ENCODE measurements around the gene FAF1.

The FAF1 gene

DNA sequence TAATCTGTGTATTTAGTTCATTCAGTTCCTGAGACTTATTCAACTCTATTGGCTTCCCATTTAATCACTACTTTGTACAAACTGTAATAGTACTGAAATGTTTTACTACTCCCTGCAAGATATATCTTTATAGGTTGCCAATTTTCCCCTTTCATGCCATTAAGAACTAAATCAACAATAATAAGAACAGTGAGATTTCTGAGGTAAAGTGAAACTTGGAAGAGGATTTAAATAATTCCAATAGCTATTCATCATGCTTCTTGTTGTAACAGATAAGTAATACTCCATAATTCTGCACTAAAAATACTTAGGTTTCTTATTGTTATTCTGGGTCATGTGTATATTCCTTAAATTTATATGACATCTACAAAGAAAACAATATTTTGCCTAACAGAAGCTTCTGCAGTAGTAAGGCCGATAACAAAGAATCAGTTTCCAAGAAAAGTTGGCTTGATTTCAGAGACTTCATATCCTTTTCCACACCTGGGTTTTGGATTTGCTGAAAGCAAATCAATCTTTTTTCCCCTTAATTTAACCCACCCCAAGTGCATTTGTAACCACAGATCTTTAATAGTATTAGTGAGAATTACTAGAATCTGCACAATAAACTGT, 258.3 kb downstream of the FAF1 start:
- DNase-seq (ENCODE audit: low read depth): no peak

- DNase-seq (ENCODE audit: low read depth): no peak
Measured at GRCh38 chr1:50700621-50701020, 259.4 kb downstream of the FAF1 start.

GRCh38 chr1:50700214-50700613, 259.9 kb downstream of the FAF1 start:
- DNase-seq (ENCODE audit: low read depth): no peak

- no peak for DNase-seq (ENCODE audit: low read depth)
Measured at GRCh38 chr1:50699795-50700194, 260.3 kb downstream of the FAF1 start.

GRCh38 chr1:50697440-50698421, 262.3 kb downstream of the FAF1 start:
- DNase-seq (ENCODE audit: low read depth): no peak

- DNase-seq (ENCODE audit: low read depth): no peak
Measured at GRCh38 chr1:50693829-50694228, 266.2 kb downstream of the FAF1 start.

- no peak for DNase-seq (ENCODE audit: low read depth)
Measured at GRCh38 chr1:50684185-50684584, 275.9 kb downstream of the FAF1 start.

- no peak for DNase-seq (ENCODE audit: low read depth)
Measured at GRCh38 chr1:50681931-50682330, 278.1 kb downstream of the FAF1 start.

DNA sequence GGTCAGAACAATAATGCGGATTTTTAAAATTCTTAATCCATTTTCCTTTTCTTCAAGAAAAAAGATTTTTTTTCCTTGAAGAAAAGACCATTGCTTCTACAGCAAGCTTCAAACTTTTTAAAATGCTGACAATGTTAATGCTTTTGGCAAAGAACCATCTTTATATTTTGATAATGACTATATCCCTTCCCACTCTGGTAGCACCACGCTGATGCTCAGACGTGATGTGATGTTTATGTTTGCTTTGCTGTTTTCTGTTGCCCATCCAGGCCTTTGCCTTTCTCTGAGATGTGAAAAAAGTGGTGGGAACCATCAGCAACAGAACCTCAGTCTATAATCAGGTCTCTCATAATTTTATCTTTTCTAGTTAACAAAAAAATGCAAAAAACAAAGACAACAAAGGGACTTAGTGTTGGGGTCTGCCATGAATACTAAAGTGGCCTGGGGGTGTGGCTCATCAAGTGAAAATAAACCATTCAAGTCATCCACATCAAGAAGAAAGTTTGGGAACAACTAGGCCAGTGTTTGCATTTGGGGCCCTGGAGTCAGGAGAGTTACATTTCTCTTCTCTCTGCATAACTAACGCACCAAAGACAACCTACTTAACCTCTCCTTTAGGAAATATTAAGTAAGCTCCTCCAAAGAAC, 292.2 kb downstream of the FAF1 start:
- no peak for DNase-seq (ENCODE audit: low read depth)

DNA sequence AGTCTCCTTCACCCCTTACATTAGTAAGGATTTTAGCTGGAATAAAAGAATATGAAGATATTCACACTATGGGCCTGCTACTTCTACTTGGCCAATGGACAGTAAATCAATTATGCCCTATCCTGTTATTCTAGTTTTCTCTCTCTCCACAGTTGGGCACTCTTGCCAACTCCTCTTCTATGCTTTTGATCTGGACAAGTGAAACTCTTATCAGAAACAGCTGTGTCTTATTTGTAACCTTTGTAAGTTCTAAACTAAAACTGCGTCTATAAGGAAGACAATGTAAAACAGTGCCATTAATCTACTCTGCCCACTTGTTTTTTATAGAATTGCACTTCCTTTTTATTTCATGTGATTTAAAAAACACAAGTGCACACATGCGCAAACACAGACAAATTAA, 292.8 kb downstream of the FAF1 start:
- DNase-seq (ENCODE audit: low read depth): no peak

- DNase-seq (ENCODE audit: low read depth): no peak
Measured at GRCh38 chr1:50666849-50667248, 293.2 kb downstream of the FAF1 start.

GRCh38 chr1:50665413-50665812, 294.7 kb downstream of the FAF1 start:
- DNase-seq (ENCODE audit: low read depth): no peak

- no peak for DNase-seq (ENCODE audit: low read depth)
Measured at GRCh38 chr1:50661626-50662025, 298.4 kb downstream of the FAF1 start.

DNA sequence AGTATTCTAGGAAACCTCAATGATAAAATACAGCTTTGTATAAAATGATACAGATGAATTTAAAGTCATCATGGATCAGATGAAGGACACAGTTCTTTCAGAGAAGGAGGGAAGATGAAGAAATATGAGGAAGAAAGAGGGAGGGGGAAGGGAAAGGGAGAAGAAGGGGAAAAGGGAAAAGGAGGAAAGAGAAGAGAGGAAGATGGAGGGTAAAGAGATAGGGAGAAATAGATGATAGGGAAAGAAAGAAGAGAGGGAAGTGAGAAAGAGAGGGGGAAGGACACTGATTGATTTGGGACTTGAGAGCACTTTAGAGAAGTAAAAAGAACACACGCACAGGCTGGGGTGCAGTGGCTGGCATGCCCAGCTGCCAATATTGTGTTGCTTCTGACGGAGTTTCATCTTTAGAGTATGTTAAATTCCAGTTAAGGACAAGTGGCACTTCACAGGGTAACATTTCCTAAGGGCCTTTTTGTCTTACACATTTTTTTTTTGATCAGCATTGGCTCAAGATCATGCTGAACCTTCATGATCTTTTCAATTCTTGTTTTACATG, 300.9 kb downstream of the FAF1 start:
- no peak for DNase-seq (ENCODE audit: low read depth)

DNA sequence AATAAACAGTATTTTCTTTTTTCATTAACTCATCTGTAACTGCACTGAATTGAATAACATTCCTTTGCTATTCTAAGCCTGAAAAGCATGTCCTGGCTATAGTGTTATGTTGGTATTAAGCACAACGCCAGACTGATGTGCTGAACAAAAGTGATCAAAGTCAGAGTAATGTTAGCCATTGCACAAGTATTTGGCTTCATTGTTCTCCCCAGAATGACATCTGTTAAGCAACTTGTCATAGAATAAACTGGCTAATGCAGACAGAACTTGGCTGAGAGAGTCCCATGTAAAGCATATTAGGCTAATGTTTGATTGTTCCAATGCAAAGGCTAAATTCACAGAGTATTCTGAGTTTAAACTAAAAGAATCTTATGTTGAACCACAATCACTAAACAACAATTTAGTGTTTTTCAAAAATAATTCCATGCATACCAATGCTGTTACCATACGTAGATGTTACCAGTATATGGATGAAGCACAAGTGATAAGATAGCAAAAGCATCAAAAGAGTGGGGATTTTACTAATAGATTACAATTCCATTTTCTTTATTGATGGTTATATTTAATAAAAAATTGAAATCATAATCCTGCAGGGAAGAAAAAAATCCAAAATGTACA, 301.5 kb downstream of the FAF1 start:
- DNase-seq (ENCODE audit: low read depth): no peak

DNA sequence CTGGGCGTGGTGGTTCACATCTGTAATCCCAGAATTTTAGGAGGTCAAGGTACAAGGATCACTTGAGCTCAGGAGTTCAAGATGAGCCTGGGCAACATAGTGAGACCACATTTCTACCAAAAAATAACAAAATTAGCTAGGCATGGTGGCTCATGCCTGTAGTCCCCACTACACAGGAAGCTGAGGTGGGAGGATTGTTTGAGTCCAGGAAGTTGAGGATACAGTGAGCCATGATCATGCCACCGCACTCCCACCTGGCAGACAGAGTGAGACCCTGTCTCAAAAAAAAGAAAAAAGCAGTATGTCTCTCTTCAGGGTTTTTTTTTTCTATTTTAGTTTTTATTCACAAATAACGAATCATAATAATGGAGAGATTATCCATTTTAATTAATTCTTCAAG, 303.1 kb downstream of the FAF1 start:
- no peak for DNase-seq (ENCODE audit: low read depth)

DNA sequence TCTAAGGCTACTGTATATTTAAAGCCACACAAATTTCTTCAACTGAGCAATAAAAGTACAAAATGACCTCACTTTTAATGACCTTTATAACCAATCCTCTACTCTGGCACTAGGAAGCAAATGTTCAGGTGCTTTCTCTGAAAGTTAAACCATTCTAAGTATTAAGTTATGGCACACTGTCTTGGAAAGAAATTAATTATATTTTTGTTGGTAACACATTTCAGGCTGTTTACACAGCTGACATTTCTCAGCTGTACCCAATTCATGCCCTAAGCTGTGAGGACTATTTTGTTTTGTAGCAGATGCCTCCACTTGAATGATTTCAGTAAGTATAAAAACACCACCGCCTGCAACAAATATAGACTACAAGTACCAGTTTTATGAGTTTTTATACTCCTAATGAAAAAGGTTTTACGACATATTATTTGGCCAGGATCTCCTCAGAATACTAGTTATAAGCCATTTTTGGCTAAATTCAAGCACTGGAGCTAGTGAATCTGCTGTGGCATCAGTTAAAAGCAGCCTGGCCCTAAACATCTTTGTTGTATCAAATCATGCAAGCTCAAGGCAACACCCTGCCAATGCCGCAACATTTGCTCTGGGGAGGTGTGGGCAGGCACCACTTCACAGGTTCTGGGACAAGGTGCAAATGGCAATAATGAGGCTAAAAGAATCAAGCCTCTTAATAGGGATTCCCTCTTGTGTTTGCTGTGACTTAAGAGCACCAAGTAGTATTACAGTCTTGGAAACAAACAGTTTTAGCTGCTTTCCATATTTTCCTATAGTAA, 308.4 kb downstream of the FAF1 start:
- DNase-seq (ENCODE audit: low read depth): no peak

DNA sequence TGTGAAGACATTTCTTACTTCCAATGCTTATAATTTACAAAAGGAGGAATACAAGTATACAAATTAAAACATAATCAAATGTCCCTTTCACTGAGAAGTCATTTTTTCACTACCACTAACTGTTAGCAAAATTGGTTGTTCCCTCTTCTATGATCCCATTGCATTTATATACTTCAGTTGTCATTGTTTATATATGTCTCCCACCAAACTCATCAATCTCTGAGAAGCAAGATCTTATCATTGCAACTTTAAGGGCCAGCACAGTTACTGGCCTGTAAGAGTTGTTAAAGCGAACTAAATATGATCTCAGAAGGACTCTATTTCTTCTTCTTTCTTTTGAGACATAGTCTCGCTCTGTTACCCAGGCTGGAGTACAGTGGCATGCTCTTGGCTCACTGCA, 313.5 kb downstream of the FAF1 start:
- DNase-seq (ENCODE audit: low read depth): no peak

- DNase-seq (ENCODE audit: low read depth): no peak
Measured at GRCh38 chr1:50645139-50645538, 314.9 kb downstream of the FAF1 start.

DNA sequence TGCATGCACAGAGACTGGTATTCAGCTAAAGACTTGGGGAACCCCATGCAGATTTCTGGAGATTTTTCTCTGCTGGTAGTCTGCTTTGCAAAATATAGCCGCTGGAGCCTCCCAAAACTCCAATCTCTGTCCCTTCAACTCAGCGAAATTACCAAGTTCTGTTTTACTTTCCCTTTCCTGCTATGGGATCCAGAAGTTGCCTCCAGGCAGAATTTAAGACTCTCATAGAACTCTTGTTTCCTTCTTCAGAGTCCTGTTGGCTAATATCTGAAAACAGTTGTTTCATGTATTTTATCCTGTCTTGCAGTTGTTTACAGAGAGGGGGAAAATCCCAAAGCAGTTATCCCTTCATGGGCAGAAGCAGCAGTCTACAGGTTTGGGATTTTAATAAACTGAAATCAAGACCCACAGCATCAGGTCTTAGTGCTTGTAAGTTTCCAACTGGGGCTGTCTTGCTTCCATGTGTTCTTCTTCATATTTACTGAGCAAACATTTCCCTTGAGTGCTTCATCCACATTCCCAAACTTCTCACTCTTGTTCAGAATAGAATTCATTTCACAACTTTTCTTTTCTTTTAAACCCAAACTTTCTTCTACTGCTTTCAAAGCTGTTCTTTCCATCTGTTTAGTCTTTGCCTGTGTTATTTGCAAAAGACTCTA, 315.5 kb downstream of the FAF1 start:
- no peak for DNase-seq (ENCODE audit: low read depth)

DNA sequence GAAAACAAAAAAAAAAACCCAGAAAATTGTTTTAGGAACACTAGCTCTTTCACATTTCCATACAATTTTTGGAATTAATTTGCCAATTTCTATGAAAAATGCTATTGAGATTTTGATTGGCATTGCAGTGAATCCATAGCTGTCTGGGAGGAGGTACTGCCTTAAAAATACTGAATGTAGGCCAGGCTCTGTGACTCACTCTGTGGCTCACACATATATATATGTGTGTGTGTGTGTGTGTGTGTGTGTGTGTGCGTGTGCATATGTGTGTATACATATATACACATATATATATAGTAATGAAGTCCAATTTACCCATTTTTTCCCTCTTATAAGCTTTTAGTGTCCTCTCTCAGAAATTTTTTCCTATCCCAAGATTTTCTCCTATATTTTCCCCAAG, 322.6 kb downstream of the FAF1 start:
- no peak for DNase-seq (ENCODE audit: low read depth)
